ENCODE measurements around the gene CIBAR2.

GRCh38 chr16:85123891-85124635, 11.8 kb upstream of the CIBAR2 start:
- TF ChIP-seq CTCF (conservative IDR thresholded peaks at IDR 0.05; ENCODE audit: low read depth in 2 of 2) = no peak
- no peak for TF ChIP-seq CREB1 (CRISPR knock-in tag; IDR thresholded peaks at IDR 0.05; ENCODE audit: low read depth)
- no peak for TF ChIP-seq POLR2AphosphoS5 (IDR thresholded peaks at IDR 0.05; ENCODE audit: low read depth)
